ENCODE results near the gene KLHL13. TPM values are rescaled to one million over a fixed set of nuclear protein-coding genes. Genes with fewer than 3 reads are reported as not detected.

The KLHL13 gene
- total RNA-seq, 3 donors from 2014 or later, result 1.6 to 21.3 (median 20.2) TPM

GRCh38 chrX:117898226-117898625 is 218.4 kb downstream of the KLHL13 start:
- intact Hi-C loops (cut with DNase I; ENCODE audit: low total_unique reads), result no loop called here
- Histone ChIP-seq H3K4me1 (no peaks in the 10 kb centered on the region), H3K4me3 (no peak overlapping the region), H3K9me3 (no peaks in the 10 kb centered on the region), H3K27me3 (no peaks in the 10 kb centered on the region), H3K36me3 (no peaks in the 10 kb centered on the region), H3K27ac (no peak overlapping the region)
- DNase-seq (ENCODE audit: low spot score in 2 of 2), result no peak
- TF ChIP-seq CTCF (IDR thresholded peaks at IDR 0.05) (no peak), POLR2A (IDR thresholded peaks at IDR 0.05) (no peak), POLR2AphosphoS5 (IDR thresholded peaks at IDR 0.05) (no peak)

DNA sequence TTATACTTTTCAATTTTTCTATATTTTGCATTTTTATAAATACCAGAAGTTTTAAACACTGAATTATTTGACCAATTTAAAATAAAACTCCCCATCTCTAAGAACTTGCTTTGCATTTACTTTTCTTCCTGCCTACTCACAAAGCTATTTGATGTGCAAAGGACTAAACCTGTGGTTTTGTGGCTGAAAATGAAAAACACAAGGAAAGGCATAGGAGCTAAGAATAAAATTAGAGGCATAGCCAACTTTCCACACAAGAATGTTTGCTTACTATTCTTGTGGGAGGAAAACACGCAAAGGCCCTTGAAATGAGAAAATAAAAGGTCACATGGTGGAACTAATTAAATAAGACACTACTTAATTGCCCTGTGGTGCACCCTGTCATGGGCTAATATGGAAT is 221.2 kb downstream of the KLHL13 start:
- TF ChIP-seq POLR2A (IDR thresholded peaks at IDR 0.05), result no peak
- no peak for TF ChIP-seq POLR2AphosphoS5 (IDR thresholded peaks at IDR 0.05)
- TF ChIP-seq CTCF (IDR thresholded peaks at IDR 0.05), result no peak
- Histone ChIP-seq H3K27me3 (peaks cover 0 to 3% of the 10 kb centered on the region in 2 donors), H3K36me3 (no peaks in the 10 kb centered on the region), H3K9me3 (no peaks in the 10 kb centered on the region), H3K4me3 (no peak overlapping the region), H3K27ac (no peak overlapping the region), H3K4me1 (no peaks in the 10 kb centered on the region)
- intact Hi-C loops (cut with DNase I; ENCODE audit: low total_unique reads), result no loop called here
- no peak for DNase-seq (ENCODE audit: low spot score in 2 of 2)

DNA sequence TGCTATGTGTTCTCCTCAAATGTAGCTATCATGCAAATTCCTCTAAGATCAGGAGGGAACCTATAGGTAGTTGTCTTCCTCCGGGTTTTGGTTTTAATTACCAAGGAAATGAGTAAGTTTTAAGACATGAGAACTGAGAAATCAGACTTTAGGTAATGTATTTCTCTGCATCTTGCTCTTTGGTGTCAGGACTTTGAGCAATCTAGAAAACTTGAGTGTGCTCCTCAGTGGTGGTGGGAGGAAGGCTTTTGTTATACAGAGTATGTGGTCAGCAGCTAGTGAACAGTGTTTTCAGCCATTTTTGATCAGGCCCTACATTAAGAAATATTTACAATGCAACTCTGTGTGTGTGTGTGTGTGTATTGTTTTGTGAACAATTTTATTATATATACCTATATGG is 224.1 kb downstream of the KLHL13 start:
- H3K4me3 ChIP-seq, result no peak overlapping the region
- TF ChIP-seq POLR2A (IDR thresholded peaks at IDR 0.05), result no peak
- no peak for TF ChIP-seq CTCF (IDR thresholded peaks at IDR 0.05)
- no peak for TF ChIP-seq POLR2AphosphoS5 (IDR thresholded peaks at IDR 0.05)
- no peak overlapping the region for H3K27ac ChIP-seq
- DNase-seq (ENCODE audit: low spot score in 2 of 2), result no peak
- H3K36me3 ChIP-seq, result no peaks in the 10 kb centered on the region
- intact Hi-C loops (cut with DNase I; ENCODE audit: low total_unique reads), result no loop called here
- peaks cover 0 to 3% of the 10 kb centered on the region in 2 donors for H3K27me3 ChIP-seq
- H3K4me1 ChIP-seq, result no peaks in the 10 kb centered on the region
- H3K9me3 ChIP-seq, result no peaks in the 10 kb centered on the region

DNA sequence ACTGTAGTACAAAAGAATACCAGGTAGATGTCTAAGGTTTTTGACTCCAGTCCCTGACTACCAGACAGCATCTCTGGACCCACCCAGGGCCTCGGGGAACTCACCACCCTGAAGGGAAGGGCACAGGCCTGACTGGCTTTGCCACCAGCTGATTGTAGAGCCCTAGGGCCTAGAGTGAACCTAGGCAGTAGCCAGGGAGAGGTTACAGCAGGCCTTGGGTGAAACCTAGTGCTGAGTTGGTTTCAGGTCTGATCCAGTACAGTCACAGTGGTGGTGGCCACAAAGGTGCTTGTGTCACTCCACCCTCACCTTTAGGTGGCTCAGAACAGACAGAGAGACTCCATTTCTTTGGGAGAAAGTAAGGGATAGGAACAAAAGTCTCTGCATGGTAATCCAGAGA is 244.8 kb downstream of the KLHL13 start:
- Histone ChIP-seq H3K27ac (no peak overlapping the region), H3K9me3 (peaks cover 0 to 7% of the 10 kb centered on the region in 2 donors), H3K4me1 (no peaks in the 10 kb centered on the region), H3K27me3 (no peaks in the 10 kb centered on the region), H3K4me3 (no peak overlapping the region), H3K36me3 (no peaks in the 10 kb centered on the region)
- no peak for DNase-seq (ENCODE audit: low spot score in 2 of 2)
- intact Hi-C loops (cut with DNase I; ENCODE audit: low total_unique reads), result no loop called here
- TF ChIP-seq POLR2A (IDR thresholded peaks at IDR 0.05) (no peak), POLR2AphosphoS5 (IDR thresholded peaks at IDR 0.05) (no peak), CTCF (IDR thresholded peaks at IDR 0.05) (no peak)

DNA sequence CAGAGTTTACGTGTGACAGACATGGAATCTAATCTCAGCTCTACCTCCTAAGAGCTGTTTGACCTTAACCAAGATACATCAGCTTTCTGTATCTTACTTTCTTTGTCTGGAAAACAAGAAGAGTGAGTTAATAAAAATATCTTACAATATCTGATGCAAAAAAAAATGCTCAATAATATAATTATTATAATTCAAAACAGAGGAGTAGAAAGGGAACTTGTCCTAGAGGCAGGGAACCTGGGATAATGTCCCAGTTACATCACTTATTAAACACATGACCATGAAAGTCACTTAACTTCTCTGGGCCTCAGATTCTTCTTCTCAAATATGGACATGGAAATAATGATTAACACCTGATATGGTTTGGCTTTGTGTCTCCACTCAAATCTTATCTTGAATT is 256.1 kb downstream of the KLHL13 start:
- no peaks in the 10 kb centered on the region for H3K36me3 ChIP-seq
- intact Hi-C loops (cut with DNase I; ENCODE audit: low total_unique reads), result no loop called here
- TF ChIP-seq CTCF (IDR thresholded peaks at IDR 0.05) (no peak), POLR2A (IDR thresholded peaks at IDR 0.05) (no peak), POLR2AphosphoS5 (IDR thresholded peaks at IDR 0.05) (no peak)
- H3K4me3 ChIP-seq, result no peak overlapping the region
- no peak for DNase-seq (ENCODE audit: low spot score in 2 of 2)
- H3K27me3 ChIP-seq, result no peaks in the 10 kb centered on the region
- H3K27ac ChIP-seq, result no peak overlapping the region
- no peaks in the 10 kb centered on the region for H3K9me3 ChIP-seq
- H3K4me1 ChIP-seq, result no peaks in the 10 kb centered on the region

Measured in breast epithelium (tissue), 4 donors.